Prostate gland (tissue), 2 donors: ENCODE results near the gene CISTR.

Source experiments
- POLR2A ChIP-seq: fragments of 450-650 bp; IDR thresholded peaks from one replicate; pipeline ENCODE4 v1.6.1; 2016; ENCODE audit warnings: antibody characterized with exemption, mild to moderate bottlenecking
- TF ChIP-seq, protein P1 (sequence below), 4 experiments: fragments of 200-600 bp in 2 of 4; fragments of 450-650 bp in 2 of 4; sonication (generic) in 2 of 4; IDR thresholded peaks; 1 replicate in 3 of 4; 2 replicates in 1 of 4; pipeline ENCODE4 v1.5.1; 2016 to 2019; ENCODE audit warnings: antibody characterized with exemption in 4 of 4, mild to moderate bottlenecking in 2 of 4, moderate library complexity in 2 of 4

- TF ChIP-seq, protein P1, sequence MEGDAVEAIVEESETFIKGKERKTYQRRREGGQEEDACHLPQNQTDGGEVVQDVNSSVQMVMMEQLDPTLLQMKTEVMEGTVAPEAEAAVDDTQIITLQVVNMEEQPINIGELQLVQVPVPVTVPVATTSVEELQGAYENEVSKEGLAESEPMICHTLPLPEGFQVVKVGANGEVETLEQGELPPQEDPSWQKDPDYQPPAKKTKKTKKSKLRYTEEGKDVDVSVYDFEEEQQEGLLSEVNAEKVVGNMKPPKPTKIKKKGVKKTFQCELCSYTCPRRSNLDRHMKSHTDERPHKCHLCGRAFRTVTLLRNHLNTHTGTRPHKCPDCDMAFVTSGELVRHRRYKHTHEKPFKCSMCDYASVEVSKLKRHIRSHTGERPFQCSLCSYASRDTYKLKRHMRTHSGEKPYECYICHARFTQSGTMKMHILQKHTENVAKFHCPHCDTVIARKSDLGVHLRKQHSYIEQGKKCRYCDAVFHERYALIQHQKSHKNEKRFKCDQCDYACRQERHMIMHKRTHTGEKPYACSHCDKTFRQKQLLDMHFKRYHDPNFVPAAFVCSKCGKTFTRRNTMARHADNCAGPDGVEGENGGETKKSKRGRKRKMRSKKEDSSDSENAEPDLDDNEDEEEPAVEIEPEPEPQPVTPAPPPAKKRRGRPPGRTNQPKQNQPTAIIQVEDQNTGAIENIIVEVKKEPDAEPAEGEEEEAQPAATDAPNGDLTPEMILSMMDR (IDR thresholded peaks at IDR 0.05) = no peak
- no peak for TF ChIP-seq POLR2A
Observed at GRCh38 chr12:53776872-53777271, 25.1 kb upstream of the CISTR start.
